SJSA1 (cell line): Measurements from ENCODE around the gene DYNC1I1. TPM values are rescaled to one million over a fixed set of nuclear protein-coding genes. Genes with fewer than 3 reads are reported as not detected.
A peak's percentile ranks its signal among the peaks of the same experiment; 100 is the strongest.

Source experiments
- DNase-seq, 2 experiments: peaks; one replicate each; pipeline ENCODE4 v3.0.0-alpha.2; 2015 to 2020; ENCODE audit warnings: low spot score in 2 of 2, low read depth in 1 of 2
- H3K27ac ChIP-seq: fragments of 250-450 bp; sonication (Bioruptor Pico); 2 replicates; pipeline ENCODE4 v1.5.1; 2020; ENCODE audit warnings: mild to moderate bottlenecking, moderate library complexity
- H3K27me3 ChIP-seq: fragments of 250-450 bp; sonication (Bioruptor Pico); replicated peaks from 2 replicates; pipeline ENCODE4 v1.5.1; 2020; ENCODE audit warnings: mild to moderate bottlenecking, moderate library complexity
- H3K36me3 ChIP-seq: fragments of 250-450 bp; sonication (Bioruptor Pico); 2 replicates; pipeline ENCODE4 v1.5.1; 2020; ENCODE audit warnings: mild to moderate bottlenecking
- H3K4me1 ChIP-seq: fragments of 250-450 bp; sonication (Bioruptor Pico); replicated peaks from 2 replicates; pipeline ENCODE4 v1.6.1; 2021; ENCODE audit warnings: mild to moderate bottlenecking
- H3K4me3 ChIP-seq: fragments of 250-450 bp; sonication (Bioruptor Pico); 2 replicates; pipeline ENCODE4 v1.5.1; 2020; ENCODE audit warnings: mild to moderate bottlenecking
- H3K9me3 ChIP-seq: fragments of 250-450 bp; sonication (Bioruptor Pico); replicated peaks from 2 replicates; pipeline ENCODE4 v1.5.1; 2020; ENCODE audit warnings: mild to moderate bottlenecking
- total RNA-seq: library from RNA; depleted of rRNA; stranded (reverse); fragments of >200 nt; shearing (Covaris generic); gene quantifications from 2 replicates; pipeline ENCODE4 v1.2.3, GENCODE V29; 2014

The DYNC1I1 gene
- total RNA-seq, 1 experiment from 2014 or later, result 6.2 TPM

DNA sequence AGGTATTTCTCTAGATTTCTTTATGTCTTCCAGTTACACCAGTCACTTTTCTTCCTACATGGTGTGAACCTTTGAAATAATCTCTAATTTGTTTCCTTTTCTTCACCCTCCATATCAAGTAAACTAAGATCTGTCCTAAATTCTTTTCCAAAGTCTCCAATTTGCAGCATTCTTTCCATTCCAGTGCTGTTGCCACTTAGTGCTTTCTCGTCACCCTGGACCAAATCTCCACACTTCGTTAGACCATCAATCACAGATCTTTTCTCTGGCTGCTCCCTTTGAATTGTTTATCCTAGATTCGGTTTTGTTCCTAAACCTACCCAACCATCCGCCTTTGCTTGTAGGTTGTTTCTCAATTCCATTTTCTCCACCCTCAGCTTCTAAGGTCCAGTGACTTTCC is 74.7 kb downstream of the DYNC1I1 start:
- no peak overlapping the region for H3K27ac ChIP-seq
- H3K9me3 ChIP-seq, result no peaks in the 10 kb centered on the region
- DNase-seq, result no peak
- H3K27me3 ChIP-seq, result no peaks in the 10 kb centered on the region
- H3K4me3 ChIP-seq, result no peak overlapping the region
- H3K36me3 ChIP-seq, result no peaks in the 10 kb centered on the region
- H3K4me1 ChIP-seq, result no peaks in the 10 kb centered on the region

DNA sequence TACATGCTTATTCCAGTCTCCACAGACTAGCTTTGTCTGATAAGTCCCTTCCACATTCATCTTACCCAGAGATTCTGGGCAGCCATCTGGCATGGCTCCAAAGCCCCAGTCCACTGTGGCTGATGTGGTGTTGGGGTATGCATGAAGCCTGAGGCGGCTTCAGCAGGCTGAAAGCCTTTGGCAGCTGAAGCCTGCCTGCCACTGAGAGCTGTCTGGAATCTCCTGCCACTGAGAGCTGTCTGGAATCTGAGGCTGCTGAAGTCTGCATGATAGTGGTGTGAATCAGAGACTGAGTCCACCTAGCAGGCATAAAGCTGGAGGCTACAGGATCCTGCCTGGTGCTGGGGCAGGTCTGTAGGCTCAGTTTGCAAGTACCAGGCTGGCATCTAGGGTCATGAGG is 87.1 kb downstream of the DYNC1I1 start:
- no peak overlapping the region for H3K27ac ChIP-seq
- DNase-seq, result peak; percentile 75 to 85

DNA sequence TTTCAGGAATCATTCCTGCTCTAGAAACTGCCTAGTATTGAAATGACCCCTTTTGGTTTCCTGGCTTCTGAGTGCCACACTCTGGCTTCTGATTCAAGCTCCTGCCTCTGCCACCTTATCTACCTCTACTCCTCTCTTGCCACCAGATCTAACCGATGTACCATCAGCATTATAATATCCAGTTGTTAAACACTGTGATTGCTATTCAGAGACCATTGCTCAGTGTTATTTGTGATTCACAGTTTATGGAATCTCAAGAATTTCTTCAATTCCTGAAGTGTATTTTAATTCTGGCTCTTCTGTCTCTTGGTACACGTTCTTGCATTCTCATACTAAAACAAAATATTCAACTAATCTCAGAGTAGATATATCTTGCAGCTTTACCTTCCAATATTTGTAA is 88.7 kb downstream of the DYNC1I1 start:
- H3K4me3 ChIP-seq, result no peak overlapping the region
- DNase-seq, result peak in 1 of 2 experiments; percentile 53
- no peaks in the 10 kb centered on the region; the same call in 1 of the 2 replicates for H3K9me3 ChIP-seq
- no peaks in the 10 kb centered on the region for H3K27me3 ChIP-seq
- peak overlapping the region; percentile 25 for H3K27ac ChIP-seq
- H3K4me1 ChIP-seq, result peaks cover 36% of the 10 kb centered on the region
- H3K36me3 ChIP-seq, result no peaks in the 10 kb centered on the region

More for the DNA sequence above, 87.1 kb downstream of the DYNC1I1 start:
- H3K36me3 ChIP-seq, result no peaks in the 10 kb centered on the region
- no peak overlapping the region for H3K4me3 ChIP-seq
- peaks cover 36% of the 10 kb centered on the region for H3K4me1 ChIP-seq
- no peaks in the 10 kb centered on the region; the same call in 1 of the 2 replicates for H3K9me3 ChIP-seq
- no peaks in the 10 kb centered on the region for H3K27me3 ChIP-seq

DNA sequence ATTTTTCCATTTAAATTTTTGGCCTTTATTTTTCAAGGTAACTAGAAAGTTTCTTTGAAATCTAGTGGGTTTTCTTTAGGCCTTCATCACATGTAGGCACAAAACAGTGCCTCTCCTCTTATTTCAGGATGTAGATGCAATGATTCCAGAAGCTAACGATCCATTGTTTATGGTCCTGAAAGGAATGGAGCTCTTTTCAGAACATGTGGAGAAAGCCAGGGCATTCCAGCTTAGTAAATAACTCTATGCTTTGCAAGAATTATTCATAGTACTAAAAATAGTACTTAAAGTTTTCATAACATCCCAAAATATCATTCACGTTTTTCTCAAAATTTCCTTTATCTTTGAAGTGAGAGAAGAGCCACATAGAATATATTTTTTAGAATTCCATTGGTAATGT is 91.3 kb downstream of the DYNC1I1 start:
- Histone ChIP-seq H3K9me3 (no peaks in the 10 kb centered on the region; the same call in 1 of the 2 replicates), H3K27ac (no peak overlapping the region), H3K27me3 (no peaks in the 10 kb centered on the region), H3K4me1 (peaks cover 36% of the 10 kb centered on the region), H3K4me3 (no peak overlapping the region), H3K36me3 (no peaks in the 10 kb centered on the region)
- no peak for DNase-seq

DNA sequence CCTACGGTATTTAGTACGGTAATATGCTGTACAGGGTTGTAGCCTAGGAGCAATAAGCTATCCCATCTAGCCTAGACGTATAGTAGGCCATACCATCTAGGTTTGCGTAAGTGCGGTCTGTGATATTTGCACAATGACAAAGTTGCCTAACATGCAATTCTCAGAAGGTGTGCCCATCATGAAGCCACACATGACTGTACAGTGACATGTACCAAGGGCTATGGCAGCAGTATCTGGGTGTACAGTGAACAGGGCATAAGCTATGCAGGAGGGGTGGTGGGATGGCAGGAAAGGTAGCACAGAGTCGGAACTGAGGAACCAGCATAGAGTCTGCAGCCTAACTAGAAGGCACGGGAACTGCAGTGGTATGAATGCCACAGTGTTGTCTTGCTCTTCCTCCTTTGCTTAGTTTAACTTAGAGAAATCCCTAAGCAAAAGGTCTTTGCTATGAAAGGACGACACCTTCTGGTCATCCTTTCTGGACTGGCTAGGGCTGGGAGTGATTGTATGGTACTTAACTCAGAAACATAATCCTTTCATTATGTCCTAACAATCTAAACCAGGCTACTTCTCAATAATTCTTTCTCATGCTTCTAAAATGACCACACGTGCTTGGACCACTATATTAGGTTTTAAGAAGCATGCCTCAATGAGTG is 93.5 kb downstream of the DYNC1I1 start:
- Histone ChIP-seq H3K27me3 (no peaks in the 10 kb centered on the region), H3K9me3 (no peaks in the 10 kb centered on the region), H3K36me3 (no peaks in the 10 kb centered on the region), H3K27ac (no peak overlapping the region), H3K4me1 (peaks cover 17% of the 10 kb centered on the region), H3K4me3 (no peak overlapping the region)
- no peak for DNase-seq

DNA sequence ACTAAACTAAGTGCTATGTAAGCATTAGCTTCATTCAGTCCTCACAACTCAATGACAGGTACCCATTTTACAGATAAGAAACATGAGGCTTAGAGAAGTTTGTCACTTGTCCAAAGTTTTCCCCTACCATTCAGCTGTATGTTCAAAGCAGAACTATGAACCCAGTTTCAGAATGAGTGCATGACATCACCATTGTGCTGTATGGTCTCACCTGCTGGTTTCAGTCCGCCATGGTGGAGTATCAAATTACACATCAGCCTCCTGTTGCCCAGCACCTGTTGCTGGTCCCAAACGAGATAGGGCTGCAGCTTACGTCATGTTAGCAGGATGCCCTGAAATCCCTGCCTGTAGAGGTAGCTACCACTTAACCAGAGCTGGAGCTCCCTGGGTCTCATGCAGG is 95.0 kb downstream of the DYNC1I1 start:
- Histone ChIP-seq H3K27me3 (no peaks in the 10 kb centered on the region), H3K36me3 (no peaks in the 10 kb centered on the region), H3K9me3 (no peaks in the 10 kb centered on the region), H3K27ac (no peak overlapping the region), H3K4me1 (peaks cover 7% of the 10 kb centered on the region), H3K4me3 (no peak overlapping the region)
- no peak for DNase-seq

DNA sequence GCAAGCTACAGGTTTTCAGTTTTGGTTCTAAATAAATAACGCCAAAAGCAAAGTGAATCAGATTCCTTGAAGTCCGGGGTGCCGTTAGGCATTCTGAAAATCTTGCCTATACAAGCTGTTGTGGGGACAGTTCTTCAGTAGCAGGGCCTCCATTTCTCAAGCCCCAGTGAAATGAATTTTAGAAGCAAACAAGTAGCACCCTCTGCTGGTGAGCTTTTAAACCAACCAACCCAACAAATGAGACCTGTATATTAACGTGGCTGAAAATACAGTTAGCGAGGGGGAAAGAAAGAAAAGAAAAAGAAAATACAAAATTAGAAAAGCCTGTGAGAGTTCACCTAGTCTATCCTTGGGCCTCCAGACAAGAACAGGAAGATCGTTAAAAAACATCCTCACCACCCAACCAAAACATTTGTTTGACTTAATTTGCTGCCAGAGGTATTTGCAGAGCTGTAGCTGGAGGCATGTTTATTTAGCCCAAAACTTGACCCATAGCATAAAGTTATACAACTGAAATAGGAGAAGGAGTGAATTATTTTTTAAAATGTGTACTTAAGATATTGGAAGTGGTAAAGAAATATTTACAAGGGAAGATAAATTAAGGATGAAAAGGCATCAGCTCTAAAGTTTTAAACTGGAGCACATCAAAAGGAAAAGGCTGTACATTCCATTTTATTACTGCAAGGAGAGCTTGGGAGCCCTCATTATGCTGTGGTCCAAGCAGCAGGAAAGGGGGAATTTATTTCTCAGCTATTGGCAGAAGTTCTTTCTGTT is 98.9 kb downstream of the DYNC1I1 start:
- Histone ChIP-seq H3K27ac (no peak overlapping the region), H3K36me3 (no peaks in the 10 kb centered on the region), H3K4me1 (peaks cover 9% of the 10 kb centered on the region), H3K4me3 (no peak overlapping the region), H3K27me3 (no peaks in the 10 kb centered on the region), H3K9me3 (no peaks in the 10 kb centered on the region)
- peak in 1 of 2 experiments; percentile 47 for DNase-seq

DNA sequence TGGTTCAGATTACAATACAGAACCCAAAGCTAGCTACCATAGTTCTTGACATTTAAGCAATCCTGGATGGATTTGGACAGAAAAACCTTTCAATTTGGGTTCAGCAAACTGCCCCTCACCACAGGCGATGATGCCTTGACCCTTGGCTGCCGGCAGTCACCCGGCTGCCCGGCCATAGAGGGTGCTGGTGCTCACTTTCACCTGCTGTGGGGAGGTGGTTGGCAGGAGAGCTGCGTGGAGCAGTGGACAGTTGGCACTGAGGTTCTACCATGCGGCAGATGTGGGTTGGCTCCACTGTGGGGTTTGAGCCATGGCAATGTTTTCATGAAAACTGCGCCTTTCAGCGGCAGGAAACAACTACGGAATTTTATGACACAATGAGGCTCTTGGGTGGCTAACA is 99.5 kb downstream of the DYNC1I1 start:
- no peaks in the 10 kb centered on the region for H3K36me3 ChIP-seq
- no peak overlapping the region for H3K4me3 ChIP-seq
- DNase-seq, result no peak
- peaks cover 9% of the 10 kb centered on the region for H3K4me1 ChIP-seq
- no peaks in the 10 kb centered on the region for H3K9me3 ChIP-seq
- H3K27me3 ChIP-seq, result no peaks in the 10 kb centered on the region
- H3K27ac ChIP-seq, result no peak overlapping the region

DNA sequence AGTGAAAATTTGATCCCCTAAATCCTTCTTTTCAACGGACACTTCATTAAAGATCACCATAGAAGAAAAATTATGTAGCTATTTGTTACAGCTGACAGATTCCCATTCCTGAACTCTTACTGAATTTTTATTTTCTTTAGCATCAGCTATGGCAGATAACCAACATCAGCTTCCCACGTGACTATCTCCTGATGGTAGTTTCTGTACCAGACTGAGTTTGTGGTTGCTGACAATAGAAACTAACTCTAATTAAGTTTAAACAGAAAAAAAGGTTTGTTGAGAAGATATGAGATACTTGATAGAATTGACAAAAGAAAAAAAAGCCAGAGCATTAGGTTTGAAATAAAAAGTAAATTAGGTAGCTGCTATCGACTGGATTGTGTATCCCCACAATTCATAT is 101.8 kb downstream of the DYNC1I1 start:
- DNase-seq, result no peak
- Histone ChIP-seq H3K27me3 (no peaks in the 10 kb centered on the region), H3K9me3 (no peaks in the 10 kb centered on the region), H3K36me3 (no peaks in the 10 kb centered on the region), H3K4me1 (peaks cover 9% of the 10 kb centered on the region), H3K27ac (no peak overlapping the region), H3K4me3 (no peak overlapping the region)

DNA sequence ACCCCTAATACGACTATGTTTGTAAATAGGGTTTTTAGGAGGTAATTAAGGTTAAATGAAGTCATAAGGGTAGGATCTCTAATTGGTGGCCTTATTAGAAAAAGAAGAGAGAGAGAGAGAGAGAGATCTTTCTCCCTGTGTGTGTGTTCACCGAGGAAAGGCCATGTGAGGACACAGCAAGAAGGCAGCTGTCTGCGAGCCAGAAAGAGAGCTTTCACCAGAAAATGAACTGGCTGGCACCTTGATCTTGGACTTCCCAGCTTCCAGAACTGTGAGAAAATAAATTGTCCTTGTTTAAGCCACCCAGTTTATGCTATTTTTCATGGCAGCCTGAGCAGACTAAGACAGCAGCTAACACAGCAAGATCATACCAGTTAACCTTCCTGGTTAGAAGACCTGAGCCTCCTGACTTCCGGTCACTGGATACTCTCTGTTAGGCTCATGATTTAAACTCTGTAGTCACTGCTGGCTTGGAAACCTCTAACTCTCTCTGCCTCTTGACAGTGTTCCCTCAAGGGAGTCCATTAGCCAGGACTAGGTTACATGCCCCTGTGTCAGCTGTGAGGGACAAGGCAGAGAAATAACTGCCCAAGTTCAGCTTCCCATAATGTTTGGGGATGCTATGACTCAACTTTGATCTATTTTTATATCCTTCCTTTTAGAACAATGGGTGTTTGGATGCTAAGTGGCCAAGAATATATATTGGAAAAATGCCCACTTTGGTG is 102.3 kb downstream of the DYNC1I1 start:
- no peak overlapping the region for H3K4me3 ChIP-seq
- peaks cover 9% of the 10 kb centered on the region for H3K4me1 ChIP-seq
- no peaks in the 10 kb centered on the region for H3K27me3 ChIP-seq
- no peak overlapping the region for H3K27ac ChIP-seq
- DNase-seq, result peak in 1 of 2 experiments; percentile 39
- no peaks in the 10 kb centered on the region for H3K36me3 ChIP-seq
- no peaks in the 10 kb centered on the region for H3K9me3 ChIP-seq

DNA sequence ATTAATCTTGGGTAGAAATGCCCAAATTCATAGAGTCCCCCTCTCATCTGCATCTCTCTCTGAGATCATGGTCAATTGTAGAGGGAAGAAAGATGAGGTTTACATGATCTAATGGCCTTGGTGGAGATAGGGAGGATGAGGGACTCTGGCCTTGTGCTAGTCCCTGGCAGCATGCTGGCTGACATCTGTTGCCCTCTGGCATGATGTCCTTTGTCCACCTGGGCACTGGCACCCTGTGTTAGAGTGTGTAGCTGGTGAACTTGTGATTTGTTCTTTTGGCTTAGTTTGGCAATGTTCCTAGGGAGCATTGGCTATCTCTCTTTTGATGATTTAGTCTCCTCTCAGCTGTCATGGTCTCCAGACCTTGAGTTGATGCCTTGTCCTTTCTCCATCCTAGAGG is 103.2 kb downstream of the DYNC1I1 start:
- H3K27ac ChIP-seq, result no peak overlapping the region
- no peaks in the 10 kb centered on the region for H3K27me3 ChIP-seq
- no peaks in the 10 kb centered on the region for H3K36me3 ChIP-seq
- no peaks in the 10 kb centered on the region for H3K9me3 ChIP-seq
- DNase-seq, result no peak
- H3K4me1 ChIP-seq, result peaks cover 9% of the 10 kb centered on the region
- no peak overlapping the region for H3K4me3 ChIP-seq

DNA sequence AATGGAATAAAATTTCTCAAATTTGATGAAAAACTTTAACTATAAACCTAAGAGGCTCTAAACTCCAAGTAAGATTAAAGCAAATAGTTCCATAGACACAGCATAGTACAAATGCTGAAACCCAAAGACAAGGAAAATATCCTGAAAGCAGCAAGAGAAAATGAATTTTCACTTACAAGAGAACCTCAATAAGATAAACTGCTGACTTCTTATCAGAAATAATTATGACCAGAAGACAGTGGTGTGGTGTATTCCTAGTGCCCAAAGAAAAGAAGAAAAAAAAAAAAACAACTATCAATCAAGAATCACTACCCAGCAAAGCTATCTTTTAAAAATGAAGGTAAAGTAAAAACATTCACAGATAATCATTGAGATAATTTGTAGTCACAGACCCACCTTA is 106.3 kb downstream of the DYNC1I1 start:
- Histone ChIP-seq H3K4me3 (no peak overlapping the region), H3K36me3 (no peaks in the 10 kb centered on the region), H3K27me3 (no peaks in the 10 kb centered on the region), H3K9me3 (no peaks in the 10 kb centered on the region), H3K4me1 (peaks cover 9% of the 10 kb centered on the region), H3K27ac (no peak overlapping the region)
- no peak for DNase-seq

DNA sequence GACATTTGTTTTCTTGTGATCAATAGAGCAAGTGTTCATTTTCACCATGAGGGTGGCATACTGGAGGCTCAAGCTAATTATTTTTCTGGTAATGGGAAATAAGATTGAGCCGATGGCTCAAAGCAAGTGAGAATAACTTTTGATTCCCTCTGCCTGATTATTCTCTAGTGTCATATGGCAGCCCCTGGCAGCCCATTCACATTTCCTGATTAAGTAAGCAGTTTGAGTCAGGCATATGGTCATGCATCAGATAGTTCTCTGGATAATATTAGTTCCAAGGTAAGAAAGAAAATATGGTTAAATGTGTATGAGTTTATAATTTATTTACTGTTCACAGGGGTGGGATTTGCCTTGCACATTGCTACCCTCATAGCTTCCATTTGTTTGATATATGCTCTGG is 109.2 kb downstream of the DYNC1I1 start:
- H3K27me3 ChIP-seq, result no peaks in the 10 kb centered on the region
- no peaks in the 10 kb centered on the region for H3K36me3 ChIP-seq
- no peak overlapping the region for H3K4me3 ChIP-seq
- DNase-seq, result no peak
- no peak overlapping the region for H3K27ac ChIP-seq
- H3K4me1 ChIP-seq, result no peaks in the 10 kb centered on the region
- H3K9me3 ChIP-seq, result no peaks in the 10 kb centered on the region

DNA sequence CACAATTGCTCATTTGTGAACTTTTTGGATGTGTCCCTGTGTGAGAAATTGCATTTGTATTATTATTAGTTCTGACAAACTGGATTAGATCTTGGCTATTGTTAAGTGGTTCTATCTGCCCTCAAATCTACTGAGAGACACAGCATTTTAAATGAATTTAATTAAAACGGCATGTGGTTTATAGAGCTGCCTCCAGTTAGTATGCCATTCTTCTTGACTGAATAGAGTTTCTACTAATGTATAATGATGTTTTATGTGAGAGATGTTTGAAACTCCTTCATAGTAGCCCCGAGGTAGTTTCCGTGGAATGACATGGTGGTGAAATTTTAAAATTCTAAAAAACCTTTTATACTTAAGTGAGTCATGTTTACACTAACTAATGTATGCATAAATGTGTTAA is 110.9 kb downstream of the DYNC1I1 start:
- H3K36me3 ChIP-seq, result no peaks in the 10 kb centered on the region
- H3K4me1 ChIP-seq, result no peaks in the 10 kb centered on the region
- H3K9me3 ChIP-seq, result no peaks in the 10 kb centered on the region
- H3K27ac ChIP-seq, result no peak overlapping the region
- H3K4me3 ChIP-seq, result no peak overlapping the region
- no peaks in the 10 kb centered on the region for H3K27me3 ChIP-seq
- no peak for DNase-seq
